ENCODE measurements around the gene SETBP1. TPM values are rescaled to one million over a fixed set of nuclear protein-coding genes. Genes with fewer than 3 reads are reported as not detected.

The SETBP1 gene
- total RNA-seq, 1 donor from 2014 or later: 80.0 TPM

DNA sequence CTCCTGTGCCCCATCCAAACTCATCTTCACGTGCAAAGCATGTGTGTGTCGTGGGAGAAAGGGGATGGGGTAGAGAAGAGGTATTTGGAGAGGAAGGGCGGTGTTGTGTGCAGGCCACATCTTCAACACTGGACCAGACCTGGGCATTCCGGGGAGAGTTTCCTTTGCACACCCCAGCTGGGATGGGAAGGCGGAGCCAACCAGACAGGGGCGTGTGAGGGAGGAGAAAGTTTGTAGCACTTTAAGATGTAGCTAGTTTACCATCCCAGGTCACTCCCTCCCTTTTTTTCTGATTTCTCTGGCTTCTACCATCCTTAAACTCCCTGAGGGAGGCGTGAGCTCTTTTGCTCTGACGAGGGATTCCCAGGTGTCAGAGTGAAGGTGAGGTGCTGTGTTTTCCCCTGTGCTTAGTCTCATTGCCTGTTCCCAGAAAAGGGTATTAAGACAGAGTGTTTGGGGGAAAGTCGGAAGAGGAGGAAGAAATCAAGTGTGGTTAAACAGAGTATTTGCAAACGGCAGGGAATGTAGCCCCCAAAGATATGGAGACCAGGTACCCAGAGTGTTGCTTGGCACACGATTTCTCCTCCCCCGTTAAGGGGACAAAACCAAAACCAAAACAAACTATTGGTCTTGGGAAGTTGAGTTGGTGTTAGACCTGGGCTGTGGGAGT is 1.6 kb downstream of the SETBP1 start:
- no peak for DNase-seq (ENCODE audit: extremely low spot score, unreplicated experiment)
- H3K4me3 Mint-ChIP-seq (ENCODE audit: unreplicated experiment): no peak overlapping the region

DNA sequence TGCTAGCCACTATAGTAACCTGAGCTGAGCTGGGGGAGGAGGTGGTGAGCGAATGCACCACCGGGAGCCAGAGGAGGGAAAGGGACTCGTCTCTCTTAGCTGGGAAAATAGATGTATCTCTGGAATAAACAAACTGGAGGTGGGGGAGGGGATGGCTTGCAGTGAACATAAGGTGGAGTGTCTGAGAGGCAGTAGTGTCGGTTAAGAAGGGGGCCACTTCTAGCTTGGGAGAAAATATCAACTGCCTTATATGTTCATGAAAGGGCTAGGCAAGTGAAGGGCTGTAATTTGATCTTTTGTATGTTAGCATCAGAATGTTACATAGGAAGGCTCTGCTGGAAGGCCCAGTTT is 2.2 kb downstream of the SETBP1 start:
- H3K27me3 Mint-ChIP-seq (ENCODE audit: unreplicated experiment): no peaks in the 10 kb centered on the region
- no peaks in the 10 kb centered on the region for H3K9me3 Mint-ChIP-seq (ENCODE audit: unreplicated experiment)
- peaks cover 6% of the 10 kb centered on the region for H3K36me3 Mint-ChIP-seq (ENCODE audit: unreplicated experiment)
- peaks cover 27% of the 10 kb centered on the region for H3K4me1 Mint-ChIP-seq (ENCODE audit: unreplicated experiment)
- TF ChIP-seq, protein P1, sequence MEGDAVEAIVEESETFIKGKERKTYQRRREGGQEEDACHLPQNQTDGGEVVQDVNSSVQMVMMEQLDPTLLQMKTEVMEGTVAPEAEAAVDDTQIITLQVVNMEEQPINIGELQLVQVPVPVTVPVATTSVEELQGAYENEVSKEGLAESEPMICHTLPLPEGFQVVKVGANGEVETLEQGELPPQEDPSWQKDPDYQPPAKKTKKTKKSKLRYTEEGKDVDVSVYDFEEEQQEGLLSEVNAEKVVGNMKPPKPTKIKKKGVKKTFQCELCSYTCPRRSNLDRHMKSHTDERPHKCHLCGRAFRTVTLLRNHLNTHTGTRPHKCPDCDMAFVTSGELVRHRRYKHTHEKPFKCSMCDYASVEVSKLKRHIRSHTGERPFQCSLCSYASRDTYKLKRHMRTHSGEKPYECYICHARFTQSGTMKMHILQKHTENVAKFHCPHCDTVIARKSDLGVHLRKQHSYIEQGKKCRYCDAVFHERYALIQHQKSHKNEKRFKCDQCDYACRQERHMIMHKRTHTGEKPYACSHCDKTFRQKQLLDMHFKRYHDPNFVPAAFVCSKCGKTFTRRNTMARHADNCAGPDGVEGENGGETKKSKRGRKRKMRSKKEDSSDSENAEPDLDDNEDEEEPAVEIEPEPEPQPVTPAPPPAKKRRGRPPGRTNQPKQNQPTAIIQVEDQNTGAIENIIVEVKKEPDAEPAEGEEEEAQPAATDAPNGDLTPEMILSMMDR (IDR thresholded peaks at IDR 0.05): no peak
- H3K4me3 Mint-ChIP-seq (ENCODE audit: unreplicated experiment): no peak overlapping the region
- no peak overlapping the region for H3K27ac Mint-ChIP-seq (ENCODE audit: unreplicated experiment)
- DNase-seq (ENCODE audit: extremely low spot score, unreplicated experiment): no peak

More for the DNA sequence above, 1.6 kb downstream of the SETBP1 start:
- TF ChIP-seq, protein P1 (IDR thresholded peaks at IDR 0.05): no peak
- peaks cover 6% of the 10 kb centered on the region for H3K36me3 Mint-ChIP-seq (ENCODE audit: unreplicated experiment)
- no peaks in the 10 kb centered on the region for H3K9me3 Mint-ChIP-seq (ENCODE audit: unreplicated experiment)
- no peak overlapping the region for H3K27ac Mint-ChIP-seq (ENCODE audit: unreplicated experiment)
- H3K4me1 Mint-ChIP-seq (ENCODE audit: unreplicated experiment): peaks cover 23% of the 10 kb centered on the region
- no peaks in the 10 kb centered on the region for H3K27me3 Mint-ChIP-seq (ENCODE audit: unreplicated experiment)

DNA sequence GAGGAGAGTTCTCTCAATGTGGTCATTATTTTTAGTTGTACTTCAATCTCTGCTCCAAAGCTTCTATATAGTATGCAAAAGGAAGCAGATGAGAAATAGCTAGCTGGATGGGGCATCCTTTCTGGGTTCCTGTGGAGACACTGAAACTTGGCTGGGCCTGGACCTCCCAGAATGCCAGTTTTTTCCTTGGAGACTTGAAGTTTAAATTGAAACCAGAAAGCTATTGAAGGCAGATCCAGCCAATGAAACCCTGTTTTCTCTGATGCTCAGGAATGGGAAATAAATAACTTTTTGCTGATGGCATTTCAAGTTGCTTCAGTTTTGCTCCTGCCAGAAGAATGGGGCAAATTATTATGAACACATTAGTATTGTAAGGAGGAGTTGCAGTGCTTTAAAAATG is 2.9 kb downstream of the SETBP1 start:
- H3K27me3 Mint-ChIP-seq (ENCODE audit: unreplicated experiment): no peaks in the 10 kb centered on the region
- TF ChIP-seq, protein P1 (IDR thresholded peaks at IDR 0.05): no peak
- DNase-seq (ENCODE audit: extremely low spot score, unreplicated experiment): no peak
- H3K4me1 Mint-ChIP-seq (ENCODE audit: unreplicated experiment): peaks cover 23% of the 10 kb centered on the region
- no peak overlapping the region for H3K4me3 Mint-ChIP-seq (ENCODE audit: unreplicated experiment)
- no peaks in the 10 kb centered on the region for H3K9me3 Mint-ChIP-seq (ENCODE audit: unreplicated experiment)
- no peak overlapping the region for H3K27ac Mint-ChIP-seq (ENCODE audit: unreplicated experiment)
- H3K36me3 Mint-ChIP-seq (ENCODE audit: unreplicated experiment): peaks cover 6% of the 10 kb centered on the region

DNA sequence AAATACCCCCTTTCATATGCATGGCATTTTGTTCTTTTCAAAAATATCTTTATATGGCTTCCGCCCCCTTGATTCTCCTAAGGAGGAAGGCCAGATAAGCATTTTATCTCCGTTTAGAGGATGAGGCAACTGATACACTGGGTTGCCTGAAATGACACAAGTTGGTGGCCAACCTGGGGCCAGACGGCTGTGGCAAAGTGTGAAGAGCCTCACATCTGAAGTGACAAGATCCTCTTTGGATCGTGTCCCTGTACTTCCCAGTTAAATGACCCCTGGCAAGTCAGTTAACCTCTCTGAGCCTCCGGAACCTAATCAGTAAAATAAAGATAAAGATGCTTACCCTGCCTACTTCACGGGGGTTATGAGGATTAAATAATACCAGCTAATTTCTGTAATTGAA is 4.6 kb downstream of the SETBP1 start:
- Mint-ChIP-seq H3K27ac (ENCODE audit: unreplicated experiment) (no peak overlapping the region), H3K4me1 (ENCODE audit: unreplicated experiment) (peaks cover 34% of the 10 kb centered on the region), H3K9me3 (ENCODE audit: unreplicated experiment) (no peaks in the 10 kb centered on the region), H3K36me3 (ENCODE audit: unreplicated experiment) (peaks cover 15% of the 10 kb centered on the region), H3K4me3 (ENCODE audit: unreplicated experiment) (no peak overlapping the region), H3K27me3 (ENCODE audit: unreplicated experiment) (no peaks in the 10 kb centered on the region)
- DNase-seq (ENCODE audit: extremely low spot score, unreplicated experiment): no peak
- TF ChIP-seq, protein P1 (IDR thresholded peaks at IDR 0.05): no peak

- no peak overlapping the region for H3K27ac Mint-ChIP-seq (ENCODE audit: unreplicated experiment)
Measured at GRCh38 chr18:44686156-44686555, 5.5 kb downstream of the SETBP1 start.

More at GRCh38 chr18:44686156-44686555, 5.5 kb downstream of the SETBP1 start:
- TF ChIP-seq, protein P1 (IDR thresholded peaks at IDR 0.05): no peak
- H3K36me3 Mint-ChIP-seq (ENCODE audit: unreplicated experiment): peaks cover 19% of the 10 kb centered on the region
- no peak overlapping the region for H3K4me3 Mint-ChIP-seq (ENCODE audit: unreplicated experiment)
- H3K9me3 Mint-ChIP-seq (ENCODE audit: unreplicated experiment): no peaks in the 10 kb centered on the region
- DNase-seq (ENCODE audit: extremely low spot score, unreplicated experiment): no peak
- no peaks in the 10 kb centered on the region for H3K27me3 Mint-ChIP-seq (ENCODE audit: unreplicated experiment)
- peaks cover 34% of the 10 kb centered on the region for H3K4me1 Mint-ChIP-seq (ENCODE audit: unreplicated experiment)
